ENCODE results near the gene GAL. TPM values are rescaled to one million over a fixed set of nuclear protein-coding genes. Genes with fewer than 3 reads are reported as not detected.

GAL gene
- total and polyA plus RNA-seq, 8 donors = 0.38 to 6.3 (median 0.98) TPM

- no peaks in the 10 kb centered on the region for H3K27me3 ChIP-seq
- FAIRE-seq (no peak), DNase-seq (no peak), ATAC-seq (no peak)
- H3K4me1 ChIP-seq = no peaks in the 10 kb centered on the region
- no peaks in the 10 kb centered on the region for H3K9me3 ChIP-seq
- intact Hi-C loops (cut with DNase I) = no loop called here
- H3K36me3 ChIP-seq = no peaks in the 10 kb centered on the region
- no peak for TF ChIP-seq CTCF (IDR thresholded peaks at IDR 0.05)
- no peak overlapping the region for H3K27ac ChIP-seq
- no peak overlapping the region for H3K4me3 ChIP-seq
- 68 to 80% methylated on average over 5 of the region's 5 CpGs for WGBS, 2 donors
Measured at GRCh38 chr11:68694431-68695297, 10.3 kb downstream of the GAL start.

DNA sequence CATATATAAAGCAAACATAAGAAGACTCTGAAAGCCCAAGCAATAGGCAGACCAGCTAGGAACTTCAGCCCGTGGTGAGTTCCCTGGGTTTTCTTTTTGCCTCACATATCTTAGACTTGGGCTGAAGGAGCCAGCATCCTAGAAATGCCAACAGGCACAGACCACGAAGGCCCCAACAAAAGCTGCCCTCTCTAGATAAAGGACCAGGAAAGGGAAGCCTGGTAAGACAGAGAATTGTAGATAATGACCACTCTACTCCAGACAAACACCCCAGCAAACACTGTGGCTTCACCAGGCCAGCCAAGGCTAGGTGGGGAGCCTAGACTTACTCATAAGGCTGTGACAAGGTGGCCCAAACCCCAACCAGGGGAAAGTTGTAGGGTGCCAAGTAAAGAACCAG is 11.2 kb downstream of the GAL start:
- DNase-seq = no peak
- Histone ChIP-seq H3K9me3 (no peaks in the 10 kb centered on the region), H3K27ac (no peak overlapping the region), H3K4me3 (no peak overlapping the region), H3K27me3 (no peaks in the 10 kb centered on the region), H3K4me1 (no peaks in the 10 kb centered on the region), H3K36me3 (no peaks in the 10 kb centered on the region)
- no peak for TF ChIP-seq CTCF (IDR thresholded peaks at IDR 0.05)
- intact Hi-C loops (cut with DNase I) = no loop called here
- no peak for FAIRE-seq
- 52 to 60% methylated on average over 2 of the region's 2 CpGs for WGBS, 2 donors
- no peak for ATAC-seq

- Histone ChIP-seq H3K4me1 (no peaks in the 10 kb centered on the region), H3K27me3 (no peaks in the 10 kb centered on the region), H3K4me3 (no peak overlapping the region), H3K27ac (no peak overlapping the region), H3K9me3 (no peaks in the 10 kb centered on the region), H3K36me3 (no peaks in the 10 kb centered on the region)
- intact Hi-C loops (cut with DNase I) = no loop called here
- no peak for FAIRE-seq
- no peak for TF ChIP-seq CTCF (IDR thresholded peaks at IDR 0.05)
- no peak for ATAC-seq
- DNase-seq = no peak
- WGBS, 2 donors = 75 to 81% methylated on average over 2 of the region's 2 CpGs
Measured at GRCh38 chr11:68698993-68699392, 14.6 kb downstream of the GAL start.

- no peaks in the 10 kb centered on the region for H3K36me3 ChIP-seq
- ATAC-seq (no peak), FAIRE-seq (no peak), DNase-seq (no peak)
- no peaks in the 10 kb centered on the region for H3K9me3 ChIP-seq
- TF ChIP-seq CTCF (IDR thresholded peaks at IDR 0.05) = no peak
- WGBS, 2 donors = 28 to 29% methylated on average over 16 of the region's 16 CpGs
- H3K4me3 ChIP-seq = no peak overlapping the region
- no peak overlapping the region for H3K27ac ChIP-seq
- no peaks in the 10 kb centered on the region for H3K27me3 ChIP-seq
- intact Hi-C loops (cut with DNase I) = no loop called here
- H3K4me1 ChIP-seq = no peaks in the 10 kb centered on the region
Measured at GRCh38 chr11:68704887-68705286, 20.5 kb downstream of the GAL start.

DNA sequence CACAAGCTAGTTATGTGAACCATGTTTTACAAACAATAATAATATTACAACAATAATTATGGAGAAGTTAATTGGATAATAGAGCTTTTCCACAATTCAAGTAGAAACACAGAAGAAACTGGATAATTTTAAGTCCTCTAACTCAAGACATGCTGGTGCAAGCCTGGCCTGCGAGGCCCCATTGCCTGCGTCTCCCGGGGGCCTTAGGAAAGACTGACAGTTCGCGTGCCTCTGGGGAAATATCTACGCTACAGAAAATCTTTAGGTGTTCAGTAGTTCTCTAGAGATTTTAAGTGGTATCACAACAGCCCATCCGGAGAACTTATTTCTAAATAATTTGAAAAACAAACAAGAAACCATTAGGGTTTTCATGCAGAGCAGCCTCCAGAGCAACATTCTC is 23.2 kb downstream of the GAL start:
- intact Hi-C loops (cut with DNase I) = no loop called here

More for the DNA sequence above, 23.2 kb downstream of the GAL start:
- WGBS, 2 donors = 81 to 84% methylated on average over 7 of the region's 7 CpGs
- no peak for FAIRE-seq
- Histone ChIP-seq H3K27me3 (no peaks in the 10 kb centered on the region), H3K27ac (no peak overlapping the region), H3K4me1 (no peaks in the 10 kb centered on the region), H3K36me3 (no peaks in the 10 kb centered on the region), H3K9me3 (no peaks in the 10 kb centered on the region), H3K4me3 (no peak overlapping the region)
- no peak for DNase-seq
- ATAC-seq = no peak
- no peak for TF ChIP-seq CTCF (IDR thresholded peaks at IDR 0.05)

Measured in pancreas (tissue), 10 donors.